Panc1 (cell line): ENCODE measurements around the gene JUN.

ENCODE experiments used
- POLR2AphosphoS5 ChIP-seq: IDR thresholded peaks from 2 replicates; pipeline ENCODE4 v1.6.1; 2012; ENCODE audit warnings: mild to moderate bottlenecking, low read depth, low read length, moderate library complexity
- TF ChIP-seq, protein P1 (sequence below): fragments of 450-650 bp; IDR thresholded peaks from 2 replicates; pipeline ENCODE4 v1.5.1; 2017; ENCODE audit warnings: mild to moderate bottlenecking
- TF ChIP-seq, protein P2 (sequence below), 2 experiments: IDR thresholded peaks; 2 replicates each; pipeline ENCODE4 v1.6.1; 2011 to 2012; ENCODE audit warnings: low read depth in 2 of 2, control low read depth in 1 of 2, low read length in 1 of 2, mild to moderate bottlenecking in 1 of 2, moderate library complexity in 1 of 2; ENCODE audit not compliant: insufficient read depth in 1 of 2

DNA sequence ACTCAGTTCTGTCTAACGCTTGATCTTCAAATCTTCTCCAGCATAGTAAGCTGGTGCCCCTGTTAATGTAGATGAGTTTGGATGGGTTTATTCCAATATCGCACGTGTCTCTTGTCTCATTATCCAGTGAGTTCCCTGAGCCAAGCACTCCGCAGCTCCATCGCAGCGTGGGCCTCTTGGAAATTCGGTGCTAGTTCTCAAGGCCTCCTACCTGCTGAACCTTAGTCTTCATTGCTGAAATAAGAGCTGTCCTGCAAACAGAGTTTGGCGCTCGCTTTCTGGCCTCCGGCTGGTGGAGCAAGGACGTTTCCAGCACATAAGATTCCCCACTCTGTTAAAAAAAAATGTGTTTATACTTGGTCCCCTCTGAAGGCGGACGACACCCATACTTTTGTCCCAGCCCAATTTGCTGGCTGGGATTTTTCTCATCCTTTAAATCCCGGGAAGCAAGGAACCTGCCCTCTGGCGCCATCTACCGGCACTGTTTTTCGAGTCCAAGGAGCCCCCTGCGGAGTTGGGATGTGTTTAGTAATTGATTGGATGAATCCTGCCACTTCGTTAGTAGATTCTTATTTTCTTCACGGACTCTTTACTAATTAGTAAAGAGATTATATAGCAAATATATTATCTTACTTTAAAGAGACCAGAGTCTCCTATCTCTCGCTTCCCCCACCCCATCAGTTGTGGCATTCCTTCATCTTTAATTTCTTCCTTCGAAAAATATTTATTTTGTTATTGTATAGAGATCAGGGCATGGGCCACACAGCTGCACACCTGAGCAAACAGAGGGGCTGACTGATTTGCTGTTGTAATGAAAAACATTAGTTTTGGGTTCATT lies 14.7 kb downstream of the JUN start:
- TF ChIP-seq, protein P1, sequence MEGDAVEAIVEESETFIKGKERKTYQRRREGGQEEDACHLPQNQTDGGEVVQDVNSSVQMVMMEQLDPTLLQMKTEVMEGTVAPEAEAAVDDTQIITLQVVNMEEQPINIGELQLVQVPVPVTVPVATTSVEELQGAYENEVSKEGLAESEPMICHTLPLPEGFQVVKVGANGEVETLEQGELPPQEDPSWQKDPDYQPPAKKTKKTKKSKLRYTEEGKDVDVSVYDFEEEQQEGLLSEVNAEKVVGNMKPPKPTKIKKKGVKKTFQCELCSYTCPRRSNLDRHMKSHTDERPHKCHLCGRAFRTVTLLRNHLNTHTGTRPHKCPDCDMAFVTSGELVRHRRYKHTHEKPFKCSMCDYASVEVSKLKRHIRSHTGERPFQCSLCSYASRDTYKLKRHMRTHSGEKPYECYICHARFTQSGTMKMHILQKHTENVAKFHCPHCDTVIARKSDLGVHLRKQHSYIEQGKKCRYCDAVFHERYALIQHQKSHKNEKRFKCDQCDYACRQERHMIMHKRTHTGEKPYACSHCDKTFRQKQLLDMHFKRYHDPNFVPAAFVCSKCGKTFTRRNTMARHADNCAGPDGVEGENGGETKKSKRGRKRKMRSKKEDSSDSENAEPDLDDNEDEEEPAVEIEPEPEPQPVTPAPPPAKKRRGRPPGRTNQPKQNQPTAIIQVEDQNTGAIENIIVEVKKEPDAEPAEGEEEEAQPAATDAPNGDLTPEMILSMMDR: peak; percentile 94
- no peak for TF ChIP-seq POLR2AphosphoS5
- TF ChIP-seq, protein P2, sequence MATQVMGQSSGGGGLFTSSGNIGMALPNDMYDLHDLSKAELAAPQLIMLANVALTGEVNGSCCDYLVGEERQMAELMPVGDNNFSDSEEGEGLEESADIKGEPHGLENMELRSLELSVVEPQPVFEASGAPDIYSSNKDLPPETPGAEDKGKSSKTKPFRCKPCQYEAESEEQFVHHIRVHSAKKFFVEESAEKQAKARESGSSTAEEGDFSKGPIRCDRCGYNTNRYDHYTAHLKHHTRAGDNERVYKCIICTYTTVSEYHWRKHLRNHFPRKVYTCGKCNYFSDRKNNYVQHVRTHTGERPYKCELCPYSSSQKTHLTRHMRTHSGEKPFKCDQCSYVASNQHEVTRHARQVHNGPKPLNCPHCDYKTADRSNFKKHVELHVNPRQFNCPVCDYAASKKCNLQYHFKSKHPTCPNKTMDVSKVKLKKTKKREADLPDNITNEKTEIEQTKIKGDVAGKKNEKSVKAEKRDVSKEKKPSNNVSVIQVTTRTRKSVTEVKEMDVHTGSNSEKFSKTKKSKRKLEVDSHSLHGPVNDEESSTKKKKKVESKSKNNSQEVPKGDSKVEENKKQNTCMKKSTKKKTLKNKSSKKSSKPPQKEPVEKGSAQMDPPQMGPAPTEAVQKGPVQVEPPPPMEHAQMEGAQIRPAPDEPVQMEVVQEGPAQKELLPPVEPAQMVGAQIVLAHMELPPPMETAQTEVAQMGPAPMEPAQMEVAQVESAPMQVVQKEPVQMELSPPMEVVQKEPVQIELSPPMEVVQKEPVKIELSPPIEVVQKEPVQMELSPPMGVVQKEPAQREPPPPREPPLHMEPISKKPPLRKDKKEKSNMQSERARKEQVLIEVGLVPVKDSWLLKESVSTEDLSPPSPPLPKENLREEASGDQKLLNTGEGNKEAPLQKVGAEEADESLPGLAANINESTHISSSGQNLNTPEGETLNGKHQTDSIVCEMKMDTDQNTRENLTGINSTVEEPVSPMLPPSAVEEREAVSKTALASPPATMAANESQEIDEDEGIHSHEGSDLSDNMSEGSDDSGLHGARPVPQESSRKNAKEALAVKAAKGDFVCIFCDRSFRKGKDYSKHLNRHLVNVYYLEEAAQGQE (IDR thresholded peaks at IDR 0.05; ENCODE audit: insufficient read depth in 1 of 2, low read depth in 2 of 2, low read length in 1 of 2): no peak
